Sigmoid colon (tissue), 7 donors: Measurements from ENCODE around the gene MIA2. TPM values are rescaled to one million over a fixed set of nuclear protein-coding genes. Genes with fewer than 3 reads are reported as not detected.

Source experiments
- DNase-seq: peaks from one replicate; pipeline ENCODE4 v3.0.0-alpha.2; 2019
- H3K27ac ChIP-seq, 4 donors: fragments of 200-600 bp; sonication (generic); one replicate each; pipeline ENCODE4 v1.5.1; 2016 to 2019; ENCODE audit warnings: mild to moderate bottlenecking in 1 of 4
- H3K27me3 ChIP-seq, 3 donors: fragments of 200-600 bp; sonication (generic); one replicate each; pipeline ENCODE4 v1.5.1; 2019; ENCODE audit warnings: mild to moderate bottlenecking in 1 of 3
- H3K36me3 ChIP-seq, 4 donors: fragments of 200-600 bp; sonication (generic); one replicate each; pipeline ENCODE4 v1.5.1; 2016 to 2019
- H3K4me1 ChIP-seq, 4 donors: fragments of 200-600 bp; sonication (generic); one replicate each; pipeline ENCODE4 v1.5.1; 2017 to 2019
- H3K4me3 ChIP-seq, 4 donors: fragments of 200-600 bp; sonication (generic); one replicate each; pipeline ENCODE4 v1.5.1; 2017 to 2019; ENCODE audit warnings: mild to moderate bottlenecking in 2 of 4, moderate library complexity in 1 of 4
- H3K9me3 ChIP-seq, 4 donors: fragments of 200-600 bp in 3 of 4; sonication (generic) in 3 of 4; one replicate each; pipeline versions ENCODE4 v1.5.1 to v1.6.1; 2013 to 2019
- EP300 ChIP-seq, 4 donors: sonication (generic); formaldehyde crosslinking; IDR thresholded peaks; one replicate each; pipeline ENCODE4 v1.6.1; 2017; ENCODE audit warnings: antibody characterized with exemption in 4 of 4
- POLR2A ChIP-seq, 2 donors: fragments of 450-650 bp; IDR thresholded peaks; one replicate each; pipeline ENCODE4 v1.6.1; 2016; ENCODE audit warnings: antibody characterized with exemption in 2 of 2, mild to moderate bottlenecking in 2 of 2, moderate library complexity in 2 of 2
- POLR2AphosphoS5 ChIP-seq, 4 donors: sonication (generic); formaldehyde crosslinking; IDR thresholded peaks; one replicate each; pipeline ENCODE4 v1.6.1; 2017; ENCODE audit warnings: antibody characterized with exemption in 4 of 4
- WGBS, 2 donors: extraction: QIAGEN DNeasy Blood & Tissue Kit; methylation state at CpG; one replicate each; pipeline ENCODE4 v1.1.7; 2013; 5-methylcytosine and 5-hydroxymethylcytosine counted together
- intact Hi-C: fragments of 100-400 bp; cut with DNase I; formaldehyde crosslinking; loops from one replicate; pipeline ENCODE4 v1.15.1; 2023
- polyA plus RNA-seq, 3 donors: library from polyadenylated mRNA; stranded (reverse); fragments of 200-250 nt; gene quantifications; one replicate each; pipeline ENCODE4 v1.2.3, GENCODE V29; 2013
- total RNA-seq, 4 donors: library from RNA; depleted of rRNA; stranded (reverse); fragments of >200 nt; gene quantifications; one replicate each; pipeline ENCODE4 v1.1.0, GENCODE V29; 2016
- TF ChIP-seq, protein P1 (sequence below), 4 experiments: fragments of 450-650 bp in 3 of 4; fragments of 200-600 bp in 1 of 4; IDR thresholded peaks; one replicate each; pipeline ENCODE4 v1.5.1; 2016 to 2019; ENCODE audit warnings: antibody characterized with exemption in 4 of 4, mild to moderate bottlenecking in 3 of 4, moderate library complexity in 2 of 4
- donor health status: healthy with polysubstance abuse.
- donor health status: Bipolar disorder and iron deficiency.
- donor health status: healthy.

Gene MIA2
- total and polyA plus RNA-seq, 7 donors = 12.8 to 33.9 (median 18.1) TPM

- Histone ChIP-seq H3K36me3 (no peaks in the 10 kb centered on the region), H3K27ac (no peak overlapping the region), H3K4me1 (no peaks in the 10 kb centered on the region), H3K27me3 (no peaks in the 10 kb centered on the region), H3K9me3 (no peaks in the 10 kb centered on the region), H3K4me3 (no peak overlapping the region)
- WGBS, 2 donors = 94 to 95% methylated on average over 3 of the region's 3 CpGs
- no peak for DNase-seq
- TF ChIP-seq POLR2AphosphoS5 (IDR thresholded peaks at IDR 0.05) = no peak
- TF ChIP-seq, protein P1, sequence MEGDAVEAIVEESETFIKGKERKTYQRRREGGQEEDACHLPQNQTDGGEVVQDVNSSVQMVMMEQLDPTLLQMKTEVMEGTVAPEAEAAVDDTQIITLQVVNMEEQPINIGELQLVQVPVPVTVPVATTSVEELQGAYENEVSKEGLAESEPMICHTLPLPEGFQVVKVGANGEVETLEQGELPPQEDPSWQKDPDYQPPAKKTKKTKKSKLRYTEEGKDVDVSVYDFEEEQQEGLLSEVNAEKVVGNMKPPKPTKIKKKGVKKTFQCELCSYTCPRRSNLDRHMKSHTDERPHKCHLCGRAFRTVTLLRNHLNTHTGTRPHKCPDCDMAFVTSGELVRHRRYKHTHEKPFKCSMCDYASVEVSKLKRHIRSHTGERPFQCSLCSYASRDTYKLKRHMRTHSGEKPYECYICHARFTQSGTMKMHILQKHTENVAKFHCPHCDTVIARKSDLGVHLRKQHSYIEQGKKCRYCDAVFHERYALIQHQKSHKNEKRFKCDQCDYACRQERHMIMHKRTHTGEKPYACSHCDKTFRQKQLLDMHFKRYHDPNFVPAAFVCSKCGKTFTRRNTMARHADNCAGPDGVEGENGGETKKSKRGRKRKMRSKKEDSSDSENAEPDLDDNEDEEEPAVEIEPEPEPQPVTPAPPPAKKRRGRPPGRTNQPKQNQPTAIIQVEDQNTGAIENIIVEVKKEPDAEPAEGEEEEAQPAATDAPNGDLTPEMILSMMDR (IDR thresholded peaks at IDR 0.05) = no peak
- no peak for TF ChIP-seq POLR2A (IDR thresholded peaks at IDR 0.05)
- no peak for TF ChIP-seq EP300 (IDR thresholded peaks at IDR 0.05)
- intact Hi-C loops = no loop called here
Measured at GRCh38 chr14:39228044-39228443, 5.7 kb upstream of the MIA2 start.

GRCh38 chr14:39228509-39229221 lies 5.0 kb upstream of the MIA2 start:
- Histone ChIP-seq H3K9me3 (no peaks in the 10 kb centered on the region), H3K4me3 (no peak overlapping the region), H3K27ac (no peak overlapping the region), H3K36me3 (no peaks in the 10 kb centered on the region), H3K4me1 (no peaks in the 10 kb centered on the region), H3K27me3 (no peaks in the 10 kb centered on the region)
- TF ChIP-seq POLR2AphosphoS5 (IDR thresholded peaks at IDR 0.05) (no peak), POLR2A (IDR thresholded peaks at IDR 0.05) (no peak), EP300 (IDR thresholded peaks at IDR 0.05) (no peak)
- TF ChIP-seq, protein P1 (IDR thresholded peaks at IDR 0.05) = no peak
- WGBS, 2 donors = 86 to 89% methylated on average over 11 of the region's 11 CpGs
- intact Hi-C loops = no loop called here
- DNase-seq = no peak

DNA sequence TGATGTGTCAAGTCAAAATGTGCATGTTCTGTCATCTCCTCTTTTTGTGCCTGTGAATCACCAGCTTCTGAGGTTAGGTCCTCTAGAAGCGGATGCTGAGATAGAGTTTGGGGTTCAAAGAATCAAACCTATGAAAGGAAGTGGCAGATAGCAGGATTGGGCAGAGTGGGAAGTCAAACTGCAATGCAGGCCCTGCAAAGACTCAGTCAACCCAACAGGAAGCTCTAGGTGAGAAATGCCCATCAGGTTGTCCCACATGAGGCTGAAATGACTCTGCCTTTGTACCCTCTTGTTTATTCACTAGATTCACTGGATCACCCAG lies 4.5 kb upstream of the MIA2 start:
- no peaks in the 10 kb centered on the region for H3K27me3 ChIP-seq
- no peak for TF ChIP-seq EP300 (IDR thresholded peaks at IDR 0.05)
- TF ChIP-seq POLR2A (IDR thresholded peaks at IDR 0.05) = no peak
- TF ChIP-seq, protein P1 (IDR thresholded peaks at IDR 0.05) = no peak
- TF ChIP-seq POLR2AphosphoS5 (IDR thresholded peaks at IDR 0.05) = no peak
- H3K4me3 ChIP-seq = no peak overlapping the region
- H3K4me1 ChIP-seq = no peaks in the 10 kb centered on the region
- intact Hi-C loops = no loop called here
- no peak overlapping the region for H3K27ac ChIP-seq
- no peak for DNase-seq
- no peaks in the 10 kb centered on the region for H3K9me3 ChIP-seq
- H3K36me3 ChIP-seq = no peaks in the 10 kb centered on the region
- 74 to 86% methylated on average over 1 of the region's 1 CpG for WGBS, 2 donors

- no peak for DNase-seq
- Histone ChIP-seq H3K36me3 (no peaks in the 10 kb centered on the region), H3K4me1 (no peaks in the 10 kb centered on the region), H3K27ac (no peak overlapping the region), H3K9me3 (no peaks in the 10 kb centered on the region), H3K4me3 (no peak overlapping the region), H3K27me3 (no peaks in the 10 kb centered on the region)
- intact Hi-C loops = no loop called here
- WGBS, 2 donors = 85 to 95% methylated on average over 3 of the region's 3 CpGs
- TF ChIP-seq POLR2A (IDR thresholded peaks at IDR 0.05) = no peak
- no peak for TF ChIP-seq POLR2AphosphoS5 (IDR thresholded peaks at IDR 0.05)
- TF ChIP-seq, protein P1 (IDR thresholded peaks at IDR 0.05) = no peak
- TF ChIP-seq EP300 (IDR thresholded peaks at IDR 0.05) = no peak
Measured at GRCh38 chr14:39229601-39230110, 4.1 kb upstream of the MIA2 start.
